Endodermal cell (in vitro differentiated cells): ENCODE data around the gene NME3. TPM values are rescaled to one million over a fixed set of nuclear protein-coding genes. Genes with fewer than 3 reads are reported as not detected.

ENCODE experiments used
- DNase-seq: peaks from one replicate; pipeline ENCODE4 v3.0.0-alpha.2; 2017
- H3K27ac ChIP-seq: 2 replicates; pipeline ENCODE4 v1.5.1; 2013; ENCODE audit warnings: mild to moderate bottlenecking, low read depth, low read length, moderate library complexity
- H3K27me3 ChIP-seq: 2 replicates; pipeline ENCODE4 v1.6.1; 2013; ENCODE audit warnings: mild to moderate bottlenecking, low read length, moderate library complexity; ENCODE audit not compliant: insufficient read depth, control insufficient read depth, poor library complexity, severe bottlenecking
- H3K36me3 ChIP-seq: 2 replicates; pipeline ENCODE4 v1.7.0; 2013; ENCODE audit warnings: mild to moderate bottlenecking, low read length, moderate library complexity; ENCODE audit not compliant: control insufficient read depth, insufficient read depth
- H3K4me1 ChIP-seq: one replicate; pipeline ENCODE4 v1.7.0; 2013; ENCODE audit warnings: low read length; ENCODE audit not compliant: control insufficient read depth, insufficient read depth
- H3K4me3 ChIP-seq: 2 replicates; pipeline ENCODE4 v1.5.1; 2013; ENCODE audit warnings: mild to moderate bottlenecking, low read length, moderate library complexity
- H3K9ac ChIP-seq: 2 replicates; pipeline ENCODE4 v1.6.1; 2013; ENCODE audit warnings: mild to moderate bottlenecking, low read length, moderate library complexity; ENCODE audit not compliant: poor library complexity, severe bottlenecking; ENCODE audit errors: extremely low read depth
- H3K9me3 ChIP-seq: 2 replicates; pipeline ENCODE4 v1.6.1; 2013; ENCODE audit warnings: mild to moderate bottlenecking, low read length, moderate library complexity; ENCODE audit not compliant: control insufficient read depth
- H3K27ac Mint-ChIP-seq: 2 replicates; pipeline ENCODE4 v1.8.0; 2020; ENCODE audit warnings: mixed read lengths
- H3K27me3 Mint-ChIP-seq: 2 replicates; pipeline ENCODE4 v1.8.0; 2021; ENCODE audit warnings: mild to moderate bottlenecking, mixed read lengths; ENCODE audit not compliant: insufficient read depth
- H3K36me3 Mint-ChIP-seq: 2 replicates; pipeline ENCODE4 v1.8.0; 2020; ENCODE audit warnings: low read depth, mixed read lengths
- H3K4me1 Mint-ChIP-seq: 2 replicates; pipeline ENCODE4 v1.8.0; 2020; ENCODE audit warnings: mixed read lengths
- H3K4me3 Mint-ChIP-seq: 2 replicates; pipeline ENCODE4 v1.8.0; 2020; ENCODE audit warnings: mild to moderate bottlenecking, moderate library complexity, mixed read lengths
- H3K9me3 Mint-ChIP-seq: 2 replicates; pipeline ENCODE4 v1.8.0; 2020; ENCODE audit warnings: mild to moderate bottlenecking, mixed read lengths
- WGBS, 2 experiments: methylation state at CpG; one replicate each; pipeline versions ENCODE4 v1.1.5 to v1.1.7; 2013; ENCODE audit warnings: missing lambda C conversion rate in 2 of 2, mixed read lengths in 1 of 2; ENCODE audit not compliant: insufficient coverage in 1 of 2, insufficient read length in 1 of 2; 5-methylcytosine and 5-hydroxymethylcytosine counted together
- total RNA-seq, 2 donors: library from RNA; stranded (reverse); fragmentation: NEBNext Ultra II Directional in 1 of 2; extraction: Animal tissue kit (Norgen Biotek cat#: 25700) in 1 of 2; gene quantifications; 2 replicates in 1 of 2; 3 replicates in 1 of 2; pipeline ENCODE4 v1.2.1, GENCODE V29; 2021
- TF ChIP-seq, protein P1 (sequence below): fragments of 200-600 bp; sonication (generic); conservative IDR thresholded peaks from 2 replicates; pipeline ENCODE4 v1.5.0; 2021; ENCODE audit warnings: antibody characterized with exemption, mild to moderate bottlenecking

The NME3 gene
- total RNA-seq, 2 donors from 2014 or later, result 70.3 to 73.6 TPM

- Mint-ChIP-seq H3K9me3 (peaks cover 1% of the 10 kb centered on the region), H3K4me1 (no peaks in the 10 kb centered on the region), H3K27me3 (no peaks in the 10 kb centered on the region), H3K4me3 (no peak overlapping the region), H3K27ac (no peak overlapping the region), H3K36me3 (peaks cover 9% of the 10 kb centered on the region)
- H3K27me3 ChIP-seq, result no peaks in the 10 kb centered on the region
- DNase-seq, result no peak
- H3K4me3 ChIP-seq, result no peak overlapping the region
- H3K36me3 ChIP-seq, result peaks cover 10% of the 10 kb centered on the region
- TF ChIP-seq, protein P1, sequence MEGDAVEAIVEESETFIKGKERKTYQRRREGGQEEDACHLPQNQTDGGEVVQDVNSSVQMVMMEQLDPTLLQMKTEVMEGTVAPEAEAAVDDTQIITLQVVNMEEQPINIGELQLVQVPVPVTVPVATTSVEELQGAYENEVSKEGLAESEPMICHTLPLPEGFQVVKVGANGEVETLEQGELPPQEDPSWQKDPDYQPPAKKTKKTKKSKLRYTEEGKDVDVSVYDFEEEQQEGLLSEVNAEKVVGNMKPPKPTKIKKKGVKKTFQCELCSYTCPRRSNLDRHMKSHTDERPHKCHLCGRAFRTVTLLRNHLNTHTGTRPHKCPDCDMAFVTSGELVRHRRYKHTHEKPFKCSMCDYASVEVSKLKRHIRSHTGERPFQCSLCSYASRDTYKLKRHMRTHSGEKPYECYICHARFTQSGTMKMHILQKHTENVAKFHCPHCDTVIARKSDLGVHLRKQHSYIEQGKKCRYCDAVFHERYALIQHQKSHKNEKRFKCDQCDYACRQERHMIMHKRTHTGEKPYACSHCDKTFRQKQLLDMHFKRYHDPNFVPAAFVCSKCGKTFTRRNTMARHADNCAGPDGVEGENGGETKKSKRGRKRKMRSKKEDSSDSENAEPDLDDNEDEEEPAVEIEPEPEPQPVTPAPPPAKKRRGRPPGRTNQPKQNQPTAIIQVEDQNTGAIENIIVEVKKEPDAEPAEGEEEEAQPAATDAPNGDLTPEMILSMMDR, result no peak
- WGBS, 2 experiments, result 93 to 96% methylated on average over 12 to 19 of the region's 19 CpGs
- no peaks in the 10 kb centered on the region for H3K4me1 ChIP-seq
- H3K9ac ChIP-seq, result no peak overlapping the region
- H3K27ac ChIP-seq, result peak overlapping the region; percentile 24
- peaks cover 29% of the 10 kb centered on the region for H3K9me3 ChIP-seq
Observed at GRCh38 chr16:1741553-1742165, 29.7 kb downstream of the NME3 start.

DNA sequence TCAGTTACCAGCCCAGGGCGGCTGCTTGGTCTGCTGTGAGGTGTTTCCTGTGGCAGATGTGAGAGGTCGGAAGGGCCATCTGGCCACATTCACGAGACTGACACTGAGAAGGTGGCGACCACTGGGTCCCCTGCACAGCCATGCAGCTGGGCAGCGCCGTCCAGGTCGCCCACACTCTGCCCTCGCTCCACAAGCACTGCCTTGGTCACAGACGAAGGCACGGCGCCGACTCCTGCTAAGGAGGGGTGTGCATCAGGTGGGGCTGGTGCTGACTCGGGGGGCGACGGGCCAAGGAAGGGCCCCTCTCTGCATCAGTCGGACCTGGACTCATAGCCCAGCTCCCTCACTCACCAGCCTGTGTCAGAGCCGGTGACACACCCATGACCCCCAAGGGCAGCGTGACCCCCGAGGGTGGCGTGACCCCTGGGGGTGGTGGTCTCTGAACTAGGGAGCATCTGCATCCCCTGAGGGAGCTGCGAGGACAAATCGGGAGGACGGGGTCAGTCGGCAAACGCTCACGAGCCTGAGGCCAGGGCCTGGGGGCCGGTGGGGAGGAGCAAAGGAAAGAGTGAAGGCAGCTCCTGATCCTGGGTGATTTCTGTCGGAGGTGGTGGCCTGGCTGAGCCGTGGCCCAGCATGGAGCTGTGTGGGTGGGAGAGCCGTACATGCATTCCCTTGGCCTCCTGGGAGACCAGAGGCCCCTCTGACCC is 30.4 kb downstream of the NME3 start:
- Histone ChIP-seq H3K27me3 (no peaks in the 10 kb centered on the region), H3K4me1 (no peaks in the 10 kb centered on the region), H3K9me3 (peaks cover 35% of the 10 kb centered on the region), H3K27ac (peak overlapping the region; percentile 24), H3K4me3 (no peak overlapping the region), H3K9ac (no peak overlapping the region), H3K36me3 (peaks cover 10% of the 10 kb centered on the region)
- H3K4me1 Mint-ChIP-seq, result no peaks in the 10 kb centered on the region
- no peak overlapping the region for H3K27ac Mint-ChIP-seq
- H3K36me3 Mint-ChIP-seq, result peaks cover 9% of the 10 kb centered on the region
- TF ChIP-seq, protein P1, result no peak
- peaks cover 1% of the 10 kb centered on the region for H3K9me3 Mint-ChIP-seq
- no peaks in the 10 kb centered on the region for H3K27me3 Mint-ChIP-seq
- DNase-seq, result no peak
- H3K4me3 Mint-ChIP-seq, result no peak overlapping the region
- WGBS, 2 experiments, result 87 to 92% methylated on average over 10 to 30 of the region's 30 CpGs

DNA sequence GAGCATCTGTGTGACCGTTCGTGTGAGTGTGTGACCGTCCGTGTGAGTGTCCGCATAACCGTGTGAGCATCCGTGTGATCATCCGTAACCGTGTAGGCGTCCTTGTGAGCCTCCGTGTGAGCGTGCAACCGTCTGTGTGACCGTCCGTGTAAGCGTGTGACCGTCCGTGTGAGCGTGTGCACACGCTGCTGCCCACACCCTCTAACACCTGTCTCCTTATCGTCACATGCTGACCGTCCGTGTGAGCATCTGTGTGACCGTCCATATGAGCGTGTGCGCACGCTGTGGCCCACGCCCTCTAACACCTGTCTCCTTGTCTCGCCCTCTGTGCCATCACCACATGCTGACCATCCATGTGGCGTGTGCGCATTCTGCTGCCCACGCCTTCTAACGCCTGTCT is 31.1 kb downstream of the NME3 start:
- Histone ChIP-seq H3K36me3 (peaks cover 7% of the 10 kb centered on the region), H3K9me3 (peaks cover 42% of the 10 kb centered on the region), H3K4me3 (no peak overlapping the region), H3K4me1 (no peaks in the 10 kb centered on the region), H3K27ac (no peak overlapping the region), H3K9ac (no peak overlapping the region), H3K27me3 (no peaks in the 10 kb centered on the region)
- no peak overlapping the region for H3K4me3 Mint-ChIP-seq
- peaks cover 1% of the 10 kb centered on the region for H3K9me3 Mint-ChIP-seq
- 97 to 99% methylated on average over 33 of the region's 33 CpGs for WGBS, 2 experiments
- H3K27ac Mint-ChIP-seq, result no peak overlapping the region
- H3K36me3 Mint-ChIP-seq, result peaks cover 9% of the 10 kb centered on the region
- H3K4me1 Mint-ChIP-seq, result no peaks in the 10 kb centered on the region
- TF ChIP-seq, protein P1, result no peak
- no peaks in the 10 kb centered on the region for H3K27me3 Mint-ChIP-seq
- no peak for DNase-seq
